HG02973 (cell line): Measurements from ENCODE around the gene ANTXR2.
"Not testable (repeated sequence)": the region's sequence is repeated elsewhere in the genome, so short reads cannot be mapped to it uniquely, and the experiment has no call there.

Experiments
- ATAC-seq: cut with Tn5 transposase; IDR thresholded peaks from one replicate; pipeline ENCODE4 v1.9.1; 2021; ENCODE audit warnings: moderate library complexity; ENCODE audit not compliant: unreplicated experiment

Gene ANTXR2

GRCh38 chr4:79993476-79993875, 79.6 kb downstream of the ANTXR2 start:
- no peak for ATAC-seq

- ATAC-seq: no peak
Measured at GRCh38 chr4:79991601-79992000, 81.4 kb downstream of the ANTXR2 start.

GRCh38 chr4:79991100-79991499, 81.9 kb downstream of the ANTXR2 start:
- not testable (repeated sequence) for ATAC-seq

GRCh38 chr4:79987401-79987800, 85.6 kb downstream of the ANTXR2 start:
- ATAC-seq: no peak

- ATAC-seq: no peak
Measured at GRCh38 chr4:79983431-79983830, 89.6 kb downstream of the ANTXR2 start.

- no peak for ATAC-seq
Measured at GRCh38 chr4:79982601-79983322, 90.3 kb downstream of the ANTXR2 start.

GRCh38 chr4:79980448-79980847, 92.6 kb downstream of the ANTXR2 start:
- ATAC-seq: no peak

- ATAC-seq: no peak
Measured at GRCh38 chr4:79979785-79980437, 93.1 kb downstream of the ANTXR2 start.

- no peak for ATAC-seq
Measured at GRCh38 chr4:79977131-79977840, 95.7 kb downstream of the ANTXR2 start.

- ATAC-seq: no peak
Measured at GRCh38 chr4:79964400-79965211, 108.4 kb downstream of the ANTXR2 start.

- ATAC-seq: no peak
Measured at GRCh38 chr4:79964020-79964399, 109.0 kb downstream of the ANTXR2 start.

GRCh38 chr4:79959652-79960051, 113.4 kb downstream of the ANTXR2 start:
- no peak for ATAC-seq

- ATAC-seq: no peak
Measured at GRCh38 chr4:79958466-79959264, 114.4 kb downstream of the ANTXR2 start.

GRCh38 chr4:79949178-79949577, 123.9 kb downstream of the ANTXR2 start:
- no peak for ATAC-seq

GRCh38 chr4:79948739-79949138, 124.3 kb downstream of the ANTXR2 start:
- ATAC-seq: no peak

- ATAC-seq: no peak
Measured at GRCh38 chr4:79948261-79948660, 124.8 kb downstream of the ANTXR2 start.

GRCh38 chr4:79947386-79947785, 125.6 kb downstream of the ANTXR2 start:
- no peak for ATAC-seq

- ATAC-seq: no peak
Measured at GRCh38 chr4:79935274-79935673, 137.8 kb downstream of the ANTXR2 start.

- ATAC-seq: no peak
Measured at GRCh38 chr4:79934660-79935059, 138.4 kb downstream of the ANTXR2 start.

GRCh38 chr4:79927931-79928330, 145.1 kb downstream of the ANTXR2 start:
- no peak for ATAC-seq
